ENCODE measurements around the gene ZNF687. TPM values are rescaled to one million over a fixed set of nuclear protein-coding genes. Genes with fewer than 3 reads are reported as not detected.
"Not testable (repeated sequence)": the region's sequence is repeated elsewhere in the genome, so short reads cannot be mapped to it uniquely, and the experiment has no call there.

Gene ZNF687
- total RNA-seq, 2 donors from 2014 or later: 12.8 to 15.6 TPM

- intact Hi-C loops (cut with DNase I); DNase-seq; ATAC-seq: not testable (repeated sequence)
Measured at GRCh38 chr1:151275341-151275740, 6.8 kb upstream of the ZNF687 start.

DNA sequence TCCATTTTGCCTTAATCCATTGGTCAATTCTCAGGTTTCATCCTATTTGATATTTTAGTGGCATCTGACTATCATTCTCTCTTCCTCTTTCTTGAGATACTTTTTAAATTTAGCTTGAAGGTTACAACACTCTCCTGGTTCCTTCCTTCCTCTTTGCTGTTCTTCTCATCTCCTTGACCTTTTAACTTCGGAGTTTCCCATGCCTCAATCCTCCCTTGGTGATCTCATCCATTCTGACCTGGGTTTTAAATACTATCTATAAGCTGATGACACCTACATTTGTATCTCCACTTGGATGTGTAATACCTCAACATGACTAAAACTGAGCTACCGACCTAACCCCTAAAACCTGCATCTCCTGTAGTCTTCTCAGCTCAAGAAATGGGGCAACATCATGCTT is 4.8 kb upstream of the ZNF687 start:
- ATAC-seq (no peak), DNase-seq (no peak)
- intact Hi-C loops (cut with DNase I): no loop called here

- DNase-seq (peak; percentile 97), ATAC-seq (peak; percentile 84)
- intact Hi-C loops (cut with DNase I): no loop called here
Measured at GRCh38 chr1:151281225-151281968, 702 bp upstream of the ZNF687 start.

- intact Hi-C loops (cut with DNase I): no loop called here
- DNase-seq (peak; percentile 44), ATAC-seq (peak; percentile 0)
Measured at GRCh38 chr1:151282883-151283725, 1.0 kb downstream of the ZNF687 start.

- intact Hi-C loops (cut with DNase I): no loop called here
- ATAC-seq: no peak
Measured at GRCh38 chr1:151284013-151284577, 2.0 kb downstream of the ZNF687 start.

DNA sequence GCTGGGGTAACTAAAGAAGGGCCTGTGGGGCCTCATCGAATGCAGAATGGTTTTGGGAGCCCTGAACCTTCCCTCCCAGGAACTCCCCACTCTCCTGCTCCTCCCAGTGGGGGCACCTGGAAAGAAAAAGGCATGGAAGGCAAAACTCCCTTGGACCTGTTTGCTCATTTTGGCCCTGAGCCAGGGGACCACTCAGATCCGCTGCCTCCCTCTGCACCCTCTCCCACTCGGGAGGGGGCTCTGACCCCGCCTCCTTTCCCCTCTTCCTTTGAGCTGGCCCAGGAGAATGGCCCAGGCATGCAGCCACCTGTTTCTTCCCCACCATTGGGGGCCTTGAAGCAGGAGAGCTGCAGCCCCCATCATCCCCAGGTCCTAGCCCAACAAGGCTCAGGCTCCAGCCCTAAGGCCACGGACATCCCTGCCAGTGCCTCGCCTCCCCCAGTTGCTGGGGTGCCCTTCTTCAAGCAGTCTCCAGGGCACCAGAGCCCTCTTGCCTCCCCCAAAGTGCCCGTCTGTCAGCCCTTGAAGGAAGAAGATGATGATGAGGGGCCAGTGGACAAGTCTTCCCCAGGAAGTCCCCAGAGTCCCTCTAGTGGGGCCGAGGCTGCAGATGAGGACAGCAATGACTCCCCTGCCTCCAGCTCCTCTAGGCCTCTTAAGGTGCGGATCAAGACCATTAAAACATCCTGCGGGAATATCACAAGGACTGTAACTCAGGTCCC is 4.7 kb downstream of the ZNF687 start:
- ATAC-seq (no peak), DNase-seq (no peak)
- intact Hi-C loops (cut with DNase I): no loop called here

More at GRCh38 chr1:151284013-151284577, 2.0 kb downstream of the ZNF687 start:
- no peak for DNase-seq

DNA sequence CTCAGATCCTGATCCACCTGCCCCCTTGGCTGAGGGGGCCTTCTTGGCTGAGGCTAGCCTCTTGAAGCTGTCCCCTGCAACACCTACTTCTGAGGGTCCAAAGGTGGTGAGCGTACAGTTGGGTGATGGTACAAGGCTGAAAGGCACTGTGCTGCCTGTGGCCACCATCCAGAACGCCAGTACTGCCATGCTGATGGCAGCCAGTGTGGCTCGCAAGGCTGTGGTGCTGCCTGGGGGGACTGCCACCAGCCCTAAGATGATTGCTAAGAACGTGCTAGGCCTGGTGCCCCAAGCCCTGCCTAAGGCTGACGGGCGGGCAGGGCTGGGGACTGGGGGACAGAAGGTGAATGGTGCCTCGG is 5.2 kb downstream of the ZNF687 start:
- no peak for ATAC-seq
- DNase-seq: no peak
- intact Hi-C loops (cut with DNase I): no loop called here

GRCh38 chr1:151287767-151288500 is 5.8 kb downstream of the ZNF687 start:
- DNase-seq: no peak
- ATAC-seq: no peak
- intact Hi-C loops (cut with DNase I): no loop called here

DNA sequence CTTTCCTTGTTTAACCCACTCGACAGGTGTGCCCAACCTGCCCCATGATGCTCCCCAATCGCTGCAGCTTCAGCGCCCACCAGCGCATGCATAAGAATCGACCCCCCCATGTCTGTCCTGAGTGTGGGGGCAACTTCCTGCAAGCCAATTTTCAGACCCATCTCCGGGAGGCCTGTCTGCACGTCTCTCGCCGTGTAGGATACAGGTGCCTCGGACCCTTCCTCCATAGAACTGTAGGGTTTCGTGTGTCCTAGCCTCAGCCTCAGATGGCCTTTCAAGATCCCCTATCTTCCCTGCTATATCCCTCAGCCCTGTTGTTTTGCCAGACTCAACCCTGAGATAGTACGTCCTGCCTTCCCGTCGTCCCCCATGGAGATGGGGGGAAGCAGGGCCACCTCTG is 6.4 kb downstream of the ZNF687 start:
- intact Hi-C loops (cut with DNase I): no loop called here
- DNase-seq: no peak
- no peak for ATAC-seq

GRCh38 chr1:151289080-151289935 is 7.2 kb downstream of the ZNF687 start:
- intact Hi-C loops (cut with DNase I): no loop called here
- ATAC-seq (no peak), DNase-seq (no peak)

- DNase-seq (no peak), ATAC-seq (no peak)
- intact Hi-C loops (cut with DNase I): no loop called here
Measured at GRCh38 chr1:151289991-151290708, 8.1 kb downstream of the ZNF687 start.

- intact Hi-C loops (cut with DNase I): no loop called here
- no peak for DNase-seq
- no peak for ATAC-seq
Measured at GRCh38 chr1:151290709-151291303, 8.7 kb downstream of the ZNF687 start.

DNA sequence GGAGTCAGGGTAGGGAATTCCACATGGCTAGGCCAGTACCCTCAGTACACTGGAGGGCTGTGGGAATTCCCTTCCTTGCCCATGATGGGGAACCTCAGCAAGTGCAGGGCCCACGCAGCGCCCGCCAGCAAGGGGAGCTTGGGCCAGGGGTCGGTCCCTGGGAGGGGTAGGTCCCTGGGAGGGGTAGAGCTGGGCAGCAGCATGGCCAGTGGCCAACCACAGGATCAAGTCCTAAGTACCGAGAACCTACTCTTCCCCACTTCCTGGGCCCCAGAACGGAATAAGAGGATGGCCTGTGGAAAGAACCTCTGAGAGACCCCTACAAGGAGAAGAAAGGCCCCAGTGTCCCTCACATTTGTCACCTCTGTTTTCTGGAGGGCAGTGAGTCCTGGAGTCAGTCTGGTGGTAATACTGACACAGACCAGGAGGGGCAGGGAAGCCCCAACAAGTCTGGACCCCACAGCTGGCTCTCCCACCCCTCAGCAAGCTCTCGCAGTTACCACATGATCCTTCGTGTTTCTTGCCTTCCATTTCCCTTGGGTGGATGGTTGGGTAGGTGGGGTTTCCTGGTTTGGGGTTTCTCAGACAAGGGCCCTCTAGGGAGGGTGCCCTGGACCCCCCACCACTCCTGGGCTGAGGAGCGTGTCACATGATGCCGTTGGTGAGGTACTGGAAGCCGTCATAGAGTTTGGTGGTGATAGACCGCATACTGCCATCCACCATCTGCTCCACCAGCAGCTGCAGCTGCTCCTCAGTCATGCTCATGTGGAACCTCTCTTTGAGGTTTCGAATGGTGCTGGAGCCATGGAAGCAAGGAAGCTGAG is 10.3 kb downstream of the ZNF687 start:
- ATAC-seq (no peak), DNase-seq (no peak)
- intact Hi-C loops (cut with DNase I): no loop called here

GRCh38 chr1:151293093-151293492 is 11.0 kb downstream of the ZNF687 start:
- intact Hi-C loops (cut with DNase I): no loop called here
- ATAC-seq (no peak), DNase-seq (no peak)

- no peak for ATAC-seq
- DNase-seq: no peak
- intact Hi-C loops (cut with DNase I): no loop called here
Measured at GRCh38 chr1:151294742-151295462, 12.8 kb downstream of the ZNF687 start.
